Peyer's patch (tissue), 4 donors: ENCODE measurements around the gene FAM174C. TPM values are rescaled to one million over a fixed set of nuclear protein-coding genes. Genes with fewer than 3 reads are reported as not detected.

Experiments
- DNase-seq, 3 donors: peaks; one replicate each; pipeline ENCODE4 v3.0.0-alpha.2; 2017 to 2019
- H3K27ac ChIP-seq, 4 donors: fragments of 200-600 bp; sonication (generic); one replicate each; pipeline ENCODE4 v1.5.1; 2016 to 2019
- H3K27me3 ChIP-seq, 2 donors: fragments of 200-600 bp; sonication (generic); one replicate each; pipeline ENCODE4 v1.5.1; 2019
- H3K36me3 ChIP-seq, 3 donors: fragments of 200-600 bp; sonication (generic); one replicate each; pipeline ENCODE4 v1.5.1; 2016 to 2019
- H3K4me1 ChIP-seq, 4 donors: fragments of 200-600 bp; sonication (generic); one replicate each; pipeline ENCODE4 v1.5.1; 2016 to 2019
- H3K4me3 ChIP-seq, 4 donors: fragments of 200-600 bp; sonication (generic); 1 replicate in 3 of 4; 2 replicates in 1 of 4; pipeline ENCODE4 v1.5.1; 2016 to 2019; ENCODE audit warnings: mild to moderate bottlenecking in 1 of 4
- H3K9me3 ChIP-seq, 4 donors: fragments of 200-600 bp; sonication (generic); one replicate each; pipeline ENCODE4 v1.5.1; 2016 to 2019; ENCODE audit warnings: mild to moderate bottlenecking in 1 of 4
- POLR2A ChIP-seq, 2 donors: fragments of 450-650 bp; IDR thresholded peaks; one replicate each; pipeline ENCODE4 v1.5.1; 2017; ENCODE audit warnings: antibody characterized with exemption in 2 of 2, mild to moderate bottlenecking in 2 of 2, moderate library complexity in 2 of 2
- total RNA-seq, 4 donors: library from RNA; depleted of rRNA; stranded (reverse); fragments of >200 nt; gene quantifications; one replicate each; pipeline ENCODE4 v1.1.0, GENCODE V29; 2016
- TF ChIP-seq, protein P1 (sequence below), 6 experiments: fragments of 450-650 bp in 4 of 6; fragments of 200-600 bp in 2 of 6; sonication (generic) in 1 of 6; IDR thresholded peaks; one replicate each; pipeline ENCODE4 v1.5.1; 2017 to 2019; ENCODE audit warnings: antibody characterized with exemption in 6 of 6, mild to moderate bottlenecking in 3 of 6, moderate library complexity in 1 of 6

The FAM174C gene
- total RNA-seq, 4 donors from 2014 or later = 39.6 to 87.7 (median 80.0) TPM

DNA sequence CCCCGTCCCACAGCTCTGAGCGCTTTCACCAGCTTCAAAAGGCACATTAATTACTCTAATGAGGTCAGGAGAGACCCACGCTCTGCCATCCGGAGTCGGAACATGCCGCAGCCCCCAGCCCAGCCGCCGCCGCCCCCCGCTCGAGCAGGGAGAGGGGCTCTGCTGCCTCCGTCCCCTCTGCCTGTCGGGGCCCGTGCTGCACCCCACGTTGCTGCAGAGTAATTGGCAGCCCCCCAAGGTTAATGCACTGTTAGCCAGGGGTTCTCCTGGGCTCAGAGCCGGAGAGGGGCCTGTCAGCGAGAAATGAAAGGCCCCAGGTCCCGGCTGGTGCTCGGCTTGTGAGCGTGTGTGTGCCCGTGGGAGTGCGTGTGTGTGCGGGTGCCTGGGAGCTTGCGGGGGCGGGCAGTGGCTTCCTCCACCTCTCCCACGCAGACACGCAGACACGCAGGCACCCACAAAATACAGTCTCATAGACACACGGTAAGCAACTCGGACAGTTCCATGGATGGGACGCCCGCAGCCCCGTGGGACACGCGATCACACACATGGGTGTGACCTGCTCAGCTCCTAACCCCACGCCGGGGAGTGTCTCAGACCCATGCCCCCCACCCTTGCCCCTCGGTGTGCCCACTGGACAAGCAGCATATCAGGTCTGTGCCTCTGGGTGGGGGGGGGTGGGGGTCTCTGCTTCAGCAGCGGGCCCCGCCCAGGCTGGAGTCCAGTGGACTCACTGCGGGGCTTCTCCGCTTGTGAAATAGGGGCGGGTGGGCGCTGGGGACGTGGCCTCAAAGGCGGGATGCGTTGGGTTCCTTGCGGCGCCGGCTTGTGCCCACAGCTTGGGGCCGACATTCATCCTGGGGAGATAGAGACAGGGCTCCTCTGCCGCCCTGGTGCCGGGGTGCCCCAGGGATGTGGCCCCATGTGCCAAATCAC, 5.6 kb downstream of the FAM174C start:
- Histone ChIP-seq H3K27ac (no peak overlapping the region), H3K36me3 (peaks cover 0 to 11% (median 0%) of the 10 kb centered on the region in 3 donors), H3K4me1 (peaks cover 0 to 42% (median 9%) of the 10 kb centered on the region in 4 donors), H3K9me3 (no peaks in the 10 kb centered on the region), H3K4me3 (no peak overlapping the region), H3K27me3 (peaks cover 0 to 9% of the 10 kb centered on the region in 2 donors)
- TF ChIP-seq, protein P1, sequence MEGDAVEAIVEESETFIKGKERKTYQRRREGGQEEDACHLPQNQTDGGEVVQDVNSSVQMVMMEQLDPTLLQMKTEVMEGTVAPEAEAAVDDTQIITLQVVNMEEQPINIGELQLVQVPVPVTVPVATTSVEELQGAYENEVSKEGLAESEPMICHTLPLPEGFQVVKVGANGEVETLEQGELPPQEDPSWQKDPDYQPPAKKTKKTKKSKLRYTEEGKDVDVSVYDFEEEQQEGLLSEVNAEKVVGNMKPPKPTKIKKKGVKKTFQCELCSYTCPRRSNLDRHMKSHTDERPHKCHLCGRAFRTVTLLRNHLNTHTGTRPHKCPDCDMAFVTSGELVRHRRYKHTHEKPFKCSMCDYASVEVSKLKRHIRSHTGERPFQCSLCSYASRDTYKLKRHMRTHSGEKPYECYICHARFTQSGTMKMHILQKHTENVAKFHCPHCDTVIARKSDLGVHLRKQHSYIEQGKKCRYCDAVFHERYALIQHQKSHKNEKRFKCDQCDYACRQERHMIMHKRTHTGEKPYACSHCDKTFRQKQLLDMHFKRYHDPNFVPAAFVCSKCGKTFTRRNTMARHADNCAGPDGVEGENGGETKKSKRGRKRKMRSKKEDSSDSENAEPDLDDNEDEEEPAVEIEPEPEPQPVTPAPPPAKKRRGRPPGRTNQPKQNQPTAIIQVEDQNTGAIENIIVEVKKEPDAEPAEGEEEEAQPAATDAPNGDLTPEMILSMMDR (IDR thresholded peaks at IDR 0.05) = no peak
- no peak for DNase-seq

DNA sequence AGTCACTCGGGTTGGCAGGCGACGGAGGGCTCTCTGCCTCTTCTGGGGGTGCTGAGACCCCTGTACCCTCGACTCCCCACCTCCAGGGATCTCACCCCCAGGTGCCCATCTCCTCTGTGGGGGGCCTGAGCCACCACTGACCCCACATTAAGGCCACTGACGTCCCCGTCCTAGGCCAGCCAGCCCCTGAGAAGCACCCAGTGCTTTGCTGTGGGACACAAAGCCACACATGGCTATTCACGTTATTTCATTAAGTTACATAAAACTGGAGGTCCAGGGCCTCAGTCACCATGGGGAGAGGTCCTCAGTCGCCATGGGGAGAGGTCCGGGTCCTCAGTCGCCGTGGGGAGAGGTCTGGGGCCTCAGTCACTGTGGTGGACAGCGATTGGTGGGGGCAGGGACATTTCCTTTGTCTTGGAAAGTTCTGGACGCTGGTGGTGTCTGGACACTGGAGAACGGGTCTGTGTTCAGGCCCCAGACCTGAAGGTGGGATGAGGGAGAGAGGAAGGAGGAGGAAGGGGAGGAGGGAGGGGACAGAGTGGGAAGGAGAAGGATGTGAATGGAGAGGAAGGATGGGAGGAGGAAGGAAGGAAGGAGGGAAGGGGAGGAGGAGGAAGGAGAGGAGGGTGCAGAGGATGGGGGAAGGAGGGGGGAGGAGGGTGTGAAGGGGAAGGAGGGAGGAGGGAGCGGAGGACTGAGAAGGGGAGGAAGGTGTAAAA, 6.4 kb downstream of the FAM174C start:
- peaks cover 0 to 14% of the 10 kb centered on the region in 2 donors for H3K27me3 ChIP-seq
- H3K9me3 ChIP-seq = no peaks in the 10 kb centered on the region
- no peak for TF ChIP-seq POLR2A (IDR thresholded peaks at IDR 0.05)
- TF ChIP-seq, protein P1 (IDR thresholded peaks at IDR 0.05) = no peak
- H3K4me3 ChIP-seq = no peak overlapping the region
- peaks cover 0 to 11% (median 0%) of the 10 kb centered on the region in 3 donors for H3K36me3 ChIP-seq
- no peak overlapping the region for H3K27ac ChIP-seq
- H3K4me1 ChIP-seq = peaks cover 0 to 38% (median 5%) of the 10 kb centered on the region in 4 donors
- no peak for DNase-seq

DNA sequence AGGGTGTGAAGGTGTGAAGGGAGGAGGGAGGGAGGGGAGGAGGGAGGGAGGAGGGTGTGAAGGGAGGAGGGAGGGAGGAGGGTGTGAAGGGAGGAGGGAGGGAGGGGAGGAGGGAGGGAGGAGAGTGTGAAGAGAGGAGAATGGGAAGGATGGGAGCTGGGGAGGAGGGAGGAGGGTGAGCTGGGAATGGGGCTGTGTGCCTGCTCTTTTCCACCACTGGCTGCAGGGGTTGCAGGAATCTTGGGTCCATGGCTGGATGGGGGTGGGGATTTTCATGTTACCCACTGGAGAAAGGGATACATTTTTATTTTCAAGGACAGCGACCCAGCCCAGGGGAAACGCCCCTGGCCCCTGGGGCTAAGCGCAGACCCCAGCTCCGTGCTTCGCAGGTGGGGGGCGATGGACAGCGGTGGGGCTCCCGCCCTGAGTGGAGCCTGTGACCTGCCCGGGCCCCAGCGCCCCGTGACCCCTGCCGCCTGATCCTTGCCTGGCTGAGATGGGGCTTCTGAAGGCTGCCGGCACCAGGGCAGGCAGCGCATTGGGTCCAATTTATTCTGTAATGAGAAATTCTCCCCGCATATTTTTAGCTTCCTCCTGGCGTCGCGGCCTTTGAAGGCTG, 7.4 kb downstream of the FAM174C start:
- peaks cover 0 to 42% (median 3%) of the 10 kb centered on the region in 4 donors for H3K4me1 ChIP-seq
- H3K27ac ChIP-seq = peak overlapping the region in 2 of 4 donors; percentile 96
- peaks cover 0 to 11% (median 0%) of the 10 kb centered on the region in 3 donors for H3K36me3 ChIP-seq
- H3K27me3 ChIP-seq = peaks cover 0 to 18% of the 10 kb centered on the region in 2 donors
- peak overlapping the region in 2 of 4 donors; percentile 42 to 50 for H3K4me3 ChIP-seq
- DNase-seq = no peak
- TF ChIP-seq POLR2A (IDR thresholded peaks at IDR 0.05) = no peak
- TF ChIP-seq, protein P1 (IDR thresholded peaks at IDR 0.05) = no peak
- no peaks in the 10 kb centered on the region for H3K9me3 ChIP-seq

DNA sequence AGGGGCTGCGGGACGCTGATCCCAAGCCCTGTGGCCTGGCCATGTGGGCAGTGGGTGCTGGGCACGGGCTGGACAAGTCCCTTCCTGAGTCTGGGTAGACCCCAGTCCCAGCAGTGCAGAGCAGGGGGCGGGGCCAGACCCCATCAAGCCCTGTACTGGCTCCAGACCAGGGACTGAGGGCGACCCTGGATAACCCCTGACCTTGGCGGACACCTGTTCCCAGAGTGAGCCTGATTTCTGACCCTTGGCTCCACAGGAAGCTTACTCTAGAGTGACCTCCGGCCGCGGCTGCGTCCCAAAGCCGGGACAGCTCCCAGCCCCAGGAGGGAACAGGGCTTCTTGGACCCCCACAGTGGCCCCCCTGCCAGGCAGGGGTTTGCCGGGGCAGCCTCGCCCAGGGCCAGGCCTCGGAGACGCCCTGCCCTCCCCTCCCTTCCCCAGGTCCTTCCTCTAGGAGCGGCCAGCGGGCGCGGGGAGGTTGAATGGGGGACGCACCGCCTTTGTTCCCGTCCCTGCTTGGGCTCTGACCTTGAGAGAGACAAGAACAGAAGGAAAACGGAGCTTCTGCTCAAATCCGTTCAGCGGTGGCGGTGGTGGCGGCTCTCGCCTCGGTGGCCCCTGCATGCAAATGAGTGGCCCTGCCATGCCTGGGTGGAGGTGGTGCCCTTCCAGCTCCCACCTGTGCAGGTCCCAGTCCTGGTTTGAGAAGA, 8.0 kb downstream of the FAM174C start:
- Histone ChIP-seq H3K9me3 (no peaks in the 10 kb centered on the region), H3K36me3 (peaks cover 0 to 11% (median 0%) of the 10 kb centered on the region in 3 donors), H3K4me1 (peaks cover 0 to 47% (median 3%) of the 10 kb centered on the region in 4 donors), H3K27me3 (peaks cover 0 to 18% of the 10 kb centered on the region in 2 donors), H3K27ac (peak overlapping the region in 3 of 4 donors; percentile 79 to 96 (median 96)), H3K4me3 (peak overlapping the region in 2 of 4 donors; percentile 42 to 50)
- peak in 1 of 3 donors; percentile 61 for DNase-seq
- TF ChIP-seq, protein P1 (IDR thresholded peaks at IDR 0.05) = no peak
- TF ChIP-seq POLR2A (IDR thresholded peaks at IDR 0.05) = peak in 1 of 2 donors; percentile 11

DNA sequence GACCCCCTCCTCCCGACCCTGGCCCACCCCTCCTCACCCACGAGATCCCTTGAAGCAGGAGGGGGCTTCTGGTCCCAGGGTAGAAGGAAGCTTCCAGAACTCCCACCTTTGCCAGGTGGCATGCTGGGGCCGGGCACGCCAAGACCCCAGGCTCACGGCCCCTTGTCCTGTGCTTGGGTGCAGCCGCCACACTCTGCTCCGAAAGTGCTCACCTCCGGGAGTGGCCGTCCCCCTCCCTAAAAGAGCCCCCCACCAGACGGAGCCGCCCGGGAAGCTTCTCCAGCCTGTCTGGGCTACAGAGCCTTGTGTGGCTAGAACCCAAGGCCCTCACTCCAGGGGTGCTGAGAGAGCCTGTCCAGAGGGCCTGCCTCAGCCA, 8.6 kb downstream of the FAM174C start:
- Histone ChIP-seq H3K4me3 (peak overlapping the region in 2 of 4 donors; percentile 42 to 50), H3K27ac (peak overlapping the region in 3 of 4 donors; percentile 79 to 96 (median 96)), H3K27me3 (peaks cover 0 to 18% of the 10 kb centered on the region in 2 donors), H3K9me3 (no peaks in the 10 kb centered on the region), H3K4me1 (peaks cover 0 to 47% (median 3%) of the 10 kb centered on the region in 4 donors), H3K36me3 (peaks cover 0 to 8% (median 0%) of the 10 kb centered on the region in 3 donors)
- no peak for DNase-seq
- no peak for TF ChIP-seq POLR2A (IDR thresholded peaks at IDR 0.05)
- TF ChIP-seq, protein P1 (IDR thresholded peaks at IDR 0.05) = no peak
